HepG2 (cell line): ENCODE measurements around the gene NAA15. TPM values are rescaled to one million over a fixed set of nuclear protein-coding genes. Genes with fewer than 3 reads are reported as not detected.

Experiments used
- ATAC-seq: fragments of 200-7000 bp; cut with Tn5 transposase; 3 replicates; pipeline ENCODE4 v1.9.1; 2020; ENCODE audit warnings: mild to moderate bottlenecking, moderate library complexity
- BruUV-seq: library from RNA; stranded (reverse); fragments of 400-500 nt; replicated peaks from 2 replicates; lab custom pipeline; 2021; lab: Mats Ljungman, UMichigan
- CTCF ChIA-PET: fragments of 300-600 bp; formaldehyde crosslinking; extraction: SDS; loops from one replicate; lab custom pipeline; 2021; ENCODE audit warnings: low total read pairs, inconsistent platforms, low intra/inter-chr PET ratio; lab: Yijun Ruan, JAX
- POLR2A ChIA-PET: fragments of 350-600 bp; sonication (Branson Sonifier 250); formaldehyde crosslinking; loops from one replicate; lab custom pipeline; 2020; ENCODE audit warnings: antibody characterized with exemption, inconsistent platforms; lab: Yijun Ruan, JAX
- DNase-seq: peaks from one replicate; pipeline ENCODE4 v3.0.0-alpha.2; 2015; ENCODE audit warnings: low spot score
- FAIRE-seq: peaks from 3 replicates; lab custom pipeline; 2011; peaks lifted over from hg19 to GRCh38; lab: Jason Lieb, UNC
- H2AFZ ChIP-seq: one replicate; pipeline ENCODE4 v1.6.1; 2011; ENCODE audit warnings: low read length, inconsistent platforms
- H3K27ac ChIP-seq: fragments of 300-600 bp; 3 replicates; pipeline ENCODE4 v1.8.0; 2011; ENCODE audit warnings: mixed run types, mild to moderate bottlenecking, mixed read lengths, low read length, inconsistent platforms; ENCODE audit not compliant: insufficient read depth; ENCODE audit errors: extremely low read length
- H3K27me3 ChIP-seq, 2 experiments: fragments of 200-600 bp in 1 of 2; 2 replicates in 1 of 2; 3 replicates in 1 of 2; pipeline versions ENCODE4 v1.6.0 to v1.8.0; 2011; ENCODE audit warnings: low read length in 2 of 2, mild to moderate bottlenecking in 2 of 2, moderate library complexity in 2 of 2, inconsistent platforms in 1 of 2; ENCODE audit not compliant: insufficient read depth in 2 of 2, control insufficient read depth in 1 of 2
- H3K36me3 ChIP-seq, 2 experiments: fragments of 200-600 bp in 1 of 2; replicated peaks in 1 of 2; 2 replicates in 1 of 2; 3 replicates in 1 of 2; pipeline versions ENCODE4 v1.5.1 to v1.8.0; 2011; ENCODE audit warnings: low read length in 2 of 2, inconsistent platforms in 1 of 2; ENCODE audit not compliant: insufficient read depth in 2 of 2, control insufficient read depth in 1 of 2
- H3K4me1 ChIP-seq: 2 replicates; pipeline ENCODE4 v1.5.1; 2012; ENCODE audit warnings: low read length, inconsistent platforms; ENCODE audit not compliant: insufficient read depth
- H3K4me2 ChIP-seq: 2 replicates; pipeline ENCODE4 v1.6.0; 2011; ENCODE audit warnings: low read depth, low read length, inconsistent platforms
- H3K4me3 ChIP-seq, 3 experiments: fragments of 200-600 bp in 1 of 3; sonication (generic), shearing (Covaris generic) in 1 of 3; replicated peaks in 1 of 3; 2 replicates each; pipeline ENCODE4 v1.5.1; 2011 to 2016; ENCODE audit warnings: low read length in 3 of 3, inconsistent platforms in 2 of 3, low read depth in 2 of 3, mild to moderate bottlenecking in 2 of 3, control low read depth in 1 of 3, mixed read lengths in 1 of 3; ENCODE audit not compliant: insufficient read depth in 1 of 3
- H3K79me2 ChIP-seq: one replicate; pipeline ENCODE4 v1.6.1; 2011; ENCODE audit warnings: low read length, inconsistent platforms; ENCODE audit not compliant: insufficient read depth
- H3K9ac ChIP-seq: 2 replicates; pipeline ENCODE4 v1.6.0; 2011; ENCODE audit warnings: mild to moderate bottlenecking, low read depth, low read length, inconsistent platforms; ENCODE audit not compliant: insufficient read depth
- H3K9me3 ChIP-seq: 2 replicates; pipeline ENCODE4 v1.5.1; 2012; ENCODE audit warnings: mild to moderate bottlenecking, low read length
- H4K20me1 ChIP-seq: 2 replicates; pipeline ENCODE4 v1.6.0; 2011; ENCODE audit warnings: inconsistent platforms, mild to moderate bottlenecking, low read length, moderate library complexity; ENCODE audit not compliant: insufficient read depth
- AGO2 ChIP-seq: fragments of 200-400 bp; formaldehyde crosslinking; optimal IDR thresholded peaks from 2 replicates; pipeline ENCODE3; 2017; ENCODE audit warnings: mild to moderate bottlenecking, low read depth, low read length, moderate library complexity
- ARNT2 ChIP-seq: sonication (generic); formaldehyde crosslinking; IDR thresholded peaks from 2 replicates; pipeline ENCODE4 v1.8.0; 2022; ENCODE audit warnings: mild to moderate bottlenecking, low read depth, missing genetic modification reagents, moderate library complexity
- BORCS8-MEF2B ChIP-seq: sonication (generic); formaldehyde crosslinking; IDR thresholded peaks from 2 replicates; pipeline ENCODE4 v1.8.0; 2022; ENCODE audit warnings: mild to moderate bottlenecking, missing genetic modification reagents
- BRD4 ChIP-seq: sonication (generic); formaldehyde crosslinking; IDR thresholded peaks from 2 replicates; pipeline ENCODE4 v1.4.0; 2020; ENCODE audit warnings: missing genetic modification reagents
- CAMTA2 ChIP-seq: sonication (generic); formaldehyde crosslinking; IDR thresholded peaks from 2 replicates; pipeline ENCODE4 v1.4.0; 2020; ENCODE audit warnings: mild to moderate bottlenecking, missing genetic modification reagents, borderline replicate concordance
- DBP ChIP-seq: sonication (generic); formaldehyde crosslinking; IDR thresholded peaks from 2 replicates; pipeline ENCODE4 v1.4.0; 2020; ENCODE audit warnings: missing genetic modification reagents; ENCODE audit errors: not compliant biosample characterization
- FOXJ3 ChIP-seq: sonication (generic); formaldehyde crosslinking; IDR thresholded peaks from 2 replicates; pipeline ENCODE4 v1.4.0; 2020; ENCODE audit warnings: missing genetic modification reagents, mild to moderate bottlenecking, borderline replicate concordance
- GPN1 ChIP-seq: sonication (generic); formaldehyde crosslinking; IDR thresholded peaks from 2 replicates; pipeline ENCODE4 v1.5.1; 2020; ENCODE audit warnings: missing genetic modification reagents, borderline replicate concordance
- HDAC6 ChIP-seq: fragments of 200-600 bp; sonication (generic); IDR thresholded peaks from 2 replicates; pipeline ENCODE4 v1.7.0; 2017; ENCODE audit warnings: mild to moderate bottlenecking, antibody characterized with exemption, low read length, low read depth
- IRF1 ChIP-seq: sonication (generic); formaldehyde crosslinking; IDR thresholded peaks from 2 replicates; pipeline ENCODE4 v1.4.0; 2020; ENCODE audit warnings: low read depth, mild to moderate bottlenecking, missing genetic modification reagents
- MAFF ChIP-seq: IDR thresholded peaks from 2 replicates; pipeline ENCODE4 v1.6.1; 2011; ENCODE audit warnings: low read depth, low read length, improper control_type of control experiment
- NFYB ChIP-seq: sonication (generic); formaldehyde crosslinking; IDR thresholded peaks from 2 replicates; pipeline ENCODE4 v1.4.0; 2020; ENCODE audit warnings: missing genetic modification reagents
- RAD51 ChIP-seq: fragments of 450-650 bp; IDR thresholded peaks from 2 replicates; pipeline ENCODE4 v1.6.1; 2016; ENCODE audit warnings: borderline replicate concordance
- RARA ChIP-seq: IDR thresholded peaks from 2 replicates; pipeline ENCODE4 v1.6.1; 2016; ENCODE audit warnings: missing genetic modification reagents, missing compliant biosample characterization
- ZBTB21 ChIP-seq: sonication (generic); formaldehyde crosslinking; IDR thresholded peaks from 2 replicates; pipeline ENCODE4 v1.4.0; 2020; ENCODE audit warnings: missing genetic modification reagents
- ZBTB37 ChIP-seq: sonication (generic); formaldehyde crosslinking; IDR thresholded peaks from 2 replicates; pipeline ENCODE4 v1.4.0; 2020; ENCODE audit warnings: mild to moderate bottlenecking, missing genetic modification reagents
- ZNF264 ChIP-seq: sonication (generic); formaldehyde crosslinking; IDR thresholded peaks from 2 replicates; pipeline ENCODE4 v1.4.0; 2020; ENCODE audit warnings: missing genetic modification reagents
- ZNF3 ChIP-seq: IDR thresholded peaks from 2 replicates; pipeline ENCODE4 v1.7.0; 2017; ENCODE audit warnings: inconsistent platforms
- ZNF350 ChIP-seq: sonication (generic); formaldehyde crosslinking; IDR thresholded peaks from 2 replicates; pipeline ENCODE4 v1.4.0; 2020; ENCODE audit warnings: mild to moderate bottlenecking, low read depth, missing genetic modification reagents, borderline replicate concordance
- ZNF430 ChIP-seq: sonication (generic); formaldehyde crosslinking; IDR thresholded peaks from 2 replicates; pipeline ENCODE4 v1.9.0; 2021; ENCODE audit warnings: mild to moderate bottlenecking, missing genetic modification reagents
- ZNF557 ChIP-seq: sonication (generic); formaldehyde crosslinking; IDR thresholded peaks from 2 replicates; pipeline ENCODE4 v1.4.0; 2020; ENCODE audit warnings: missing genetic modification reagents
- ZSCAN20 ChIP-seq: sonication (generic); formaldehyde crosslinking; IDR thresholded peaks from 2 replicates; pipeline ENCODE4 v1.4.0; 2020; ENCODE audit warnings: missing genetic modification reagents, mild to moderate bottlenecking, borderline replicate concordance
- WGBS: methylation state at CpG from one replicate; pipeline ENCODE4 v1.1.6; 2017; ENCODE audit warnings: low lambda C conversion rate; 5-methylcytosine and 5-hydroxymethylcytosine counted together
- in situ Hi-C: cut with HindIII; loops from 2 replicates; pipeline ENCODE4 v1.10.0; 2017; ENCODE audit warnings: low pct_unique_long_range_greater_than_20kb; ENCODE audit not compliant: extremely low pct_ligation_motif_present
- intact Hi-C: fragments of 100-400 bp; cut with micrococcal nuclease; formaldehyde crosslinking; loops from one replicate; pipeline ENCODE4 v1.10.0; 2022; ENCODE audit not compliant: unreplicated experiment
- polyA plus RNA-seq, 8 experiments: library from polyadenylated mRNA; depleted of rRNA in 3 of 8; stranded (reverse) in 7 of 8; unstranded in 1 of 8; fragments of >200 nt; fragmentation: Illumina TruSeq in 4 of 8; extraction: Trizol in 4 of 8; gene quantifications; 2 replicates each; pipeline versions ENCODE4 v1.2.1 to v1.2.3, GENCODE V29; 2011 to 2016; ENCODE audit warnings: low read depth in 4 of 8, missing spikeins in 1 of 8, mixed read lengths in 1 of 8; ENCODE audit not compliant: insufficient read depth in 1 of 8
- total RNA-seq, 5 experiments: library from RNA; depleted of rRNA; stranded (reverse); fragments of >200 nt; fragmentation: Illumina TruSeq; extraction: Trizol; gene quantifications; 2 replicates each; pipeline ENCODE4 v1.2.3, GENCODE V29; 2016; ENCODE audit warnings: low read depth in 1 of 5

The NAA15 gene
- total and polyA plus RNA-seq, 2 of the 13 experiments (the other 11 are each of a cell fraction or from before 2014, with no cell fraction given), result 6.2 to 50.2 TPM

GRCh38 chr4:139295206-139295941 lies 5.9 kb upstream of the NAA15 start:
- 1% methylated on average over 22 of the region's 51 CpGs for WGBS
- intact Hi-C loops, result loop anchor here (1.0 to 5.0 kb wide), 3 partner anchors 25 to 263 kb away; no protein-coding TSS in a partner anchor
- FAIRE-seq, result peak; percentile 76
- TF ChIP-seq DBP (no peak), ZNF264 (CRISPR knock-in tag) (0 out of 2 replicates have a peak, but pooled peaks have one; percentile 64), IRF1 (CRISPR knock-in tag) (0 out of 2 replicates have a peak, but pooled peaks have one; percentile 37), CAMTA2 (CRISPR knock-in tag) (no peak), HDAC6 (no peak), MAFF (no peak), AGO2 (peak; percentile 87), ZNF350 (CRISPR knock-in tag) (peak; percentile 69; the same call in 1 of the 2 replicates), RAD51 (no peak), GPN1 (CRISPR knock-in tag) (no peak; the same call in 1 of the 2 replicates), ZNF430 (CRISPR knock-in tag) (no peak), ZNF557 (CRISPR knock-in tag) (peak; percentile 91; the same call in 1 of the 2 replicates), ZBTB37 (0 out of 2 replicates have a peak, but pooled peaks have one; percentile 47), ARNT2 (peak; percentile 66; the same call in 1 of the 2 replicates), BRD4 (CRISPR knock-in tag) (peak; percentile 98), RARA (CRISPR knock-in tag) (peak; percentile 51), ZSCAN20 (peak; percentile 74; the same call in 1 of the 2 replicates), FOXJ3 (CRISPR knock-in tag) (peak; percentile 75; the same call in 1 of the 2 replicates), NFYB (CRISPR knock-in tag) (peak; percentile 46), ZNF3 (CRISPR knock-in tag) (no peak), BORCS8-MEF2B (CRISPR knock-in tag) (peak; percentile 85; the same call in 1 of the 2 replicates), ZBTB21 (CRISPR knock-in tag) (no peak)

More at GRCh38 chr4:139295206-139295941, 5.9 kb upstream of the NAA15 start:
- Histone ChIP-seq H3K9me3 (no peaks in the 10 kb centered on the region), H3K27me3 (no peaks in the 10 kb centered on the region; a peak in 1 of 5 replicates), H3K79me2 (peaks cover 25% of the 10 kb centered on the region), H2AFZ (peak overlapping the region; percentile 64), H3K4me2 (peak overlapping the region; percentile 82), H3K36me3 (peaks cover 0 to 13% of the 10 kb centered on the region in 2 experiments; a peak in 3 of 5 replicates), H3K27ac (peak overlapping the region; percentile 92), H3K9ac (peak overlapping the region; percentile 96), H4K20me1 (no peaks in the 10 kb centered on the region), H3K4me1 (peaks cover 54% of the 10 kb centered on the region), H3K4me3 (peak overlapping the region; percentile 85 to 93 (median 86))
- ChIA-PET CTCF (interaction anchor here (0.7 to 1.5 kb wide), 6 partner anchors 14 to 265 kb away, joined by 3 to 9 read pairs (median 4); no protein-coding TSS in a partner anchor), POLR2A (interaction anchor here (0.6 to 3.4 kb wide), 14 partner anchors 12 to 279 kb away, joined by 3 to 22 read pairs (median 4); partner anchors contain the start of genes ELF2, MGARP and NOCT)
- BruUV-seq, result TSS peak; percentile 93
- in situ Hi-C loops, result loop anchor here (5.0 kb wide), 2 partner anchors 63 to 113 kb away; no protein-coding TSS in a partner anchor
- DNase-seq (peak; percentile 82), ATAC-seq (peak; percentile 95)
